Panc1 (cell line): Measurements from ENCODE around the gene CCDC90B. TPM values are rescaled to one million over a fixed set of nuclear protein-coding genes. Genes with fewer than 3 reads are reported as not detected.

ENCODE experiments used
- ATAC-seq: fragments of 200-7000 bp; cut with Tn5 transposase; 2 replicates; pipeline ENCODE4 v1.9.1; 2020; ENCODE audit warnings: mild to moderate bottlenecking, moderate library complexity
- BruUV-seq: library from RNA; stranded (reverse); fragments of 400-500 nt; replicated peaks from 2 replicates; lab custom pipeline; 2021; lab: Mats Ljungman, UMichigan
- CTCF ChIA-PET: fragments of 300-600 bp; sonication (Branson Sonifier 250); formaldehyde crosslinking; loops from one replicate; lab custom pipeline; 2022; ENCODE audit warnings: antibody characterized with exemption; lab: Charles Lee
- POLR2A ChIA-PET: fragments of 300-600 bp; sonication (Branson Sonifier 250); formaldehyde crosslinking; loops from one replicate; lab custom pipeline; 2022; ENCODE audit warnings: antibody characterized with exemption; lab: Charles Lee
- DNase-seq: peaks from one replicate; pipeline ENCODE4 v3.0.0-alpha.2; 2010; ENCODE audit warnings: low read depth, low spot score
- H3K27ac ChIP-seq: 2 replicates; pipeline ENCODE4 v1.5.1; 2011; ENCODE audit warnings: mild to moderate bottlenecking, low read length, inconsistent platforms
- H3K27me3 ChIP-seq: fragments of 200-500 bp; sonication (Bioruptor generic); 2 replicates; pipeline ENCODE4 v1.6.0; 2014; ENCODE audit warnings: low read length, inconsistent platforms; ENCODE audit not compliant: control insufficient read depth, insufficient read depth
- H3K36me3 ChIP-seq: fragments of 200-500 bp; sonication (Bioruptor generic); 2 replicates; pipeline ENCODE4 v1.5.1; 2014; ENCODE audit warnings: inconsistent platforms, mild to moderate bottlenecking, low read length, moderate library complexity; ENCODE audit not compliant: control insufficient read depth, insufficient read depth
- H3K4me1 ChIP-seq: 2 replicates; pipeline ENCODE4 v1.5.1; 2011; ENCODE audit warnings: inconsistent platforms, mild to moderate bottlenecking, low read length, moderate library complexity; ENCODE audit not compliant: control insufficient read depth, insufficient read depth
- H3K4me3 ChIP-seq, 2 experiments: 2 replicates each; pipeline ENCODE4 v1.5.1; 2011 to 2012; ENCODE audit warnings: low read depth in 2 of 2, low read length in 2 of 2, mild to moderate bottlenecking in 2 of 2, inconsistent platforms in 1 of 2, moderate library complexity in 1 of 2
- H3K9me3 ChIP-seq: fragments of 200-500 bp; sonication (Bioruptor generic); 2 replicates; pipeline ENCODE4 v1.5.1; 2014; ENCODE audit warnings: low read depth, mild to moderate bottlenecking, inconsistent platforms, low read length, moderate library complexity; ENCODE audit not compliant: control insufficient read depth, insufficient read depth
- CTCF ChIP-seq: fragments of 450-650 bp; IDR thresholded peaks from 2 replicates; pipeline ENCODE4 v1.5.1; 2017; ENCODE audit warnings: mild to moderate bottlenecking
- POLR2AphosphoS5 ChIP-seq: IDR thresholded peaks from 2 replicates; pipeline ENCODE4 v1.6.1; 2012; ENCODE audit warnings: mild to moderate bottlenecking, low read depth, low read length, moderate library complexity
- REST ChIP-seq, 2 experiments: IDR thresholded peaks; 2 replicates each; pipeline ENCODE4 v1.6.1; 2011 to 2012; ENCODE audit warnings: low read depth in 2 of 2, control low read depth in 1 of 2, low read length in 1 of 2, mild to moderate bottlenecking in 1 of 2, moderate library complexity in 1 of 2; ENCODE audit not compliant: insufficient read depth in 1 of 2
- SIN3A ChIP-seq: IDR thresholded peaks from 2 replicates; pipeline ENCODE4 v1.6.1; 2012; ENCODE audit warnings: low read depth, mild to moderate bottlenecking, low read length, moderate library complexity, borderline replicate concordance; ENCODE audit not compliant: insufficient read depth
- TCF7L2 ChIP-seq: IDR thresholded peaks from 2 replicates; pipeline ENCODE4 v1.6.1; 2011; ENCODE audit warnings: mild to moderate bottlenecking, low read depth, low read length, inconsistent platforms
- in situ Hi-C: cut with HindIII; loops from 2 replicates; pipeline ENCODE4 v1.10.0; 2016; ENCODE audit warnings: low sequenced_read_pairs, low pct_unique_long_range_greater_than_20kb
- intact Hi-C: fragments of 100-400 bp; cut with micrococcal nuclease; formaldehyde crosslinking; loops from one replicate; pipeline ENCODE4 v1.10.0; 2022; ENCODE audit not compliant: unreplicated experiment
- total RNA-seq: library from RNA; stranded (reverse); gene quantifications from one replicate; pipeline ENCODE4 v1.2.1, GENCODE V29; 2021; ENCODE audit not compliant: unreplicated experiment

Gene CCDC90B
- total RNA-seq, 1 experiment from 2014 or later: 41.9 TPM

GRCh38 chr11:83303316-83303715, 17.1 kb upstream of the CCDC90B start:
- ChIA-PET POLR2A (no interaction called here), CTCF (interaction anchor here (0.7 to 1.5 kb wide), 2 partner anchors 10 to 513 kb away, joined by 4 to 6 read pairs; no protein-coding TSS in a partner anchor)
- in situ Hi-C loops (no loop called here), intact Hi-C loops (no loop called here)
- Histone ChIP-seq H3K9me3 (no peaks in the 10 kb centered on the region), H3K4me3 (no peak overlapping the region), H3K36me3 (no peaks in the 10 kb centered on the region), H3K4me1 (no peaks in the 10 kb centered on the region), H3K27me3 (peaks cover 1% of the 10 kb centered on the region; the same call in 1 of the 2 replicates), H3K27ac (no peak overlapping the region)
- ATAC-seq: no peak
- BruUV-seq: no TSS peak
- DNase-seq: no peak
- TF ChIP-seq REST (IDR thresholded peaks at IDR 0.05; ENCODE audit: insufficient read depth in 1 of 2, low read depth in 2 of 2, low read length in 1 of 2): no peak
- no peak for TF ChIP-seq SIN3A
- no peak for TF ChIP-seq CTCF
- no peak for TF ChIP-seq POLR2AphosphoS5
- TF ChIP-seq TCF7L2: no peak

- H3K4me3 ChIP-seq: no peak overlapping the region
- POLR2A ChIA-PET: no interaction called here
- ATAC-seq: no peak
- peaks cover 4% of the 10 kb centered on the region; the same call in 1 of the 2 replicates for H3K27me3 ChIP-seq
- no peak overlapping the region for H3K27ac ChIP-seq
- no peaks in the 10 kb centered on the region for H3K36me3 ChIP-seq
- DNase-seq: no peak
- intact Hi-C loops (no loop called here), in situ Hi-C loops (no loop called here)
- no peaks in the 10 kb centered on the region for H3K9me3 ChIP-seq
- TF ChIP-seq REST (IDR thresholded peaks at IDR 0.05; ENCODE audit: insufficient read depth in 1 of 2, low read depth in 2 of 2, low read length in 1 of 2): no peak
- TF ChIP-seq CTCF: no peak
- no peak for TF ChIP-seq TCF7L2
- no peak for TF ChIP-seq SIN3A
- no peak for TF ChIP-seq POLR2AphosphoS5
- CTCF ChIA-PET: interaction anchor here (1.5 kb wide), 1 partner anchor 9 kb away, joined by 4 read pairs; no protein-coding TSS in a partner anchor
- H3K4me1 ChIP-seq: no peaks in the 10 kb centered on the region
- BruUV-seq: no TSS peak
These were observed 16.0 kb upstream of the CCDC90B start for GRCh38 chr11:83302151-83302550.
